ENCODE results near the gene RHCE. TPM values are rescaled to one million over a fixed set of nuclear protein-coding genes. Genes with fewer than 3 reads are reported as not detected.
"Not testable (repeated sequence)": the region's sequence is repeated elsewhere in the genome, so short reads cannot be mapped to it uniquely, and the experiment has no call there.

The RHCE gene
- total RNA-seq, 1 experiment from 2014 or later, result 3.1 TPM

DNA sequence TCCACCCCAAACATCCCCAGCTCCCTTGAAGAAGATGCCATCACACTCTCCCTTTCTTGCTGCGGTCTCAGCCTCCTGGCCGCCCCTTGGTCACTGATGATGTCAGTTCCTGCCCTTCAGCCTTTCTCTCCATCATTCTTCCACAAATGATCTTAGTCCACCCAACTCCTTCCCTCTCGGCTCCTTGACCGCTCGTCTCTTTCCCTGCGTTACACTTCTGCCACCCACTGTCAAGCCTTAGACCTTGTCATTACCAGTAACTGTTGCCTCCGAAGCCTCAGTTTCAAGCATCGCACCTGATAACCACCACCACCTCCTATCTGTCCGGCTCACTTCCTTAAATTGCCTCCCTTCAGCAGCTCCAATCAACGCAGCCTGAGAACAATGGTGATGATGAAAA, 23.1 kb downstream of the RHCE start:
- not testable (repeated sequence) for H3K79me2 ChIP-seq (ENCODE audit: low read length); DNase-seq; H4K20me1 ChIP-seq (ENCODE audit: insufficient read depth, low read depth, low read length); H2AFZ ChIP-seq (ENCODE audit: low read length); H3K9me2 ChIP-seq (replicated peaks; ENCODE audit: insufficient read depth, low read length); H3K27me3 ChIP-seq (ENCODE audit: low read length); H3K36me3 ChIP-seq (ENCODE audit: insufficient read depth, low read length); H3K9me3 ChIP-seq (ENCODE audit: low read length)
- H3K9ac ChIP-seq (ENCODE audit: low read length), result peak overlapping the region; percentile 44
- peak overlapping the region; percentile 64 for H3K4me2 ChIP-seq (ENCODE audit: low read depth, low read length, poor library complexity, severe bottlenecking)
- H3K27ac ChIP-seq (ENCODE audit: low read length), result peak overlapping the region; percentile 76
- H3K4me1 ChIP-seq (ENCODE audit: low read length), result peaks cover 28% of the 10 kb centered on the region
- peak overlapping the region; percentile 45; the same call in 1 of the 2 replicates for H3K4me3 ChIP-seq (ENCODE audit: low read length)

DNA sequence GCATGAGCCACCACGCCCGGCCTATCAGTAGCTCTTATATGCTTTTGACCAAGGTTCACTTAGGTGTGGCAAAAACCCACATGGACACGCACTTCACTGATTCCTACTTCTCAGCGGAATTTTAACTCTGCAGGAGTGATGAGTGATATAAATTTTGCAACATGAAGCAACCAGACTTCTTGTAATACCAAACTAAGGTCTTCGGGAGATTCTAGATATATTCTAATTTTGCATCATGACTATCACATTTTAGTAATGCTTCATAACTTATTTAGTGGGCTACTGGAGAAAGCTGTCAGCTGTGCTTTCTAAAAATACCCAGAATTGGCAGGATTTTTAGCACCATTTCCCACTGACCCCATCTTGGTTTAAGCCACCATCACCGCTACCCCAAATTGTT, 27.8 kb downstream of the RHCE start:
- H3K79me2 ChIP-seq (ENCODE audit: low read length), result no peaks in the 10 kb centered on the region
- H3K9me2 ChIP-seq (replicated peaks; ENCODE audit: insufficient read depth, low read length), result no peaks in the 10 kb centered on the region
- no peak overlapping the region for H2AFZ ChIP-seq (ENCODE audit: low read length)
- no peaks in the 10 kb centered on the region for H3K36me3 ChIP-seq (ENCODE audit: insufficient read depth, low read length)
- DNase-seq, result peak; percentile 23
- H3K9me3 ChIP-seq (ENCODE audit: low read length), result no peaks in the 10 kb centered on the region
- H3K27ac ChIP-seq (ENCODE audit: low read length), result no peak overlapping the region
- no peak overlapping the region for H3K9ac ChIP-seq (ENCODE audit: low read length)
- no peaks in the 10 kb centered on the region for H3K27me3 ChIP-seq (ENCODE audit: low read length)
- no peak overlapping the region for H3K4me2 ChIP-seq (ENCODE audit: low read depth, low read length, poor library complexity, severe bottlenecking)
- peaks cover 16% of the 10 kb centered on the region for H3K4me1 ChIP-seq (ENCODE audit: low read length)
- no peaks in the 10 kb centered on the region for H4K20me1 ChIP-seq (ENCODE audit: insufficient read depth, low read depth, low read length)
- H3K4me3 ChIP-seq (ENCODE audit: low read length), result no peak overlapping the region

DNA sequence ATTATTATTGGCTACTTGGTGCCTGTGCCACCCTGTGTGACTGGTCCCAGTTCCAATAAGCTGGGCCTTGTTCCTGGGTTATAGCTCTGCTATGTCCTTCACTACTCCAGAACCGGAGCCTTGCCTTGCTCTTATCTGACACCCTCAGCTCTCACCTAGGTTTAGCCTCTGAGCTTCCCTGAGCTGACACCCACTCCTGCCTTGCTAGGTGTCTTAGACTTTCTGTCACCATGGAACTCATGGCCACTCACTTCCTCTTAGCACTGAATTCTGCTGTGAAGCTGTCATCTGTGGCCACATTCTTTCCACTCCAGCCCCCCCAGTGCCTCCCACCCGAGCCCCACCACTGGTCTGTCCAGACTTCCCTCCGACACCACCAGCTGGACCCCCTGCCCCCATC, 30.9 kb downstream of the RHCE start:
- not testable (repeated sequence) for DNase-seq; H3K36me3 ChIP-seq (ENCODE audit: insufficient read depth, low read length); H3K79me2 ChIP-seq (ENCODE audit: low read length)

DNA sequence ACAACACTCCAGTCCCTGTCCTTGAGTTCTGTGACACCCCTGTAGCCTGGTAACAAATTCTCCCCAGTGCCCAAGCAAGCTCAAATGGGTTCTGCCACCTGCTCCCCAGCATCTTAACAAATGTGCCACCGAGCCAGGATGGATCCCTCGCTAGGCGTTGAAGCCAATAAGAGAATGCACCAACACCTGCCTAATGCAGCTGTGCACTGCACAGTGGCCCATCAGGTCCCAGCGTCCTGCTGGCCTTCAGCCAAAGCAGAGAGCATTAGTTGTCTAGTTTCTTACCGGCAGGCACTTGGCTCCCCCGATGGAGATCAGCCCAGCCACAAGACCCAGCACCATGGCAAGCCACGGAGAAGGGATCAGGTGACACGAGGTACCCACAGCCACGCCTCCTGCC, 31.9 kb downstream of the RHCE start:
- not testable (repeated sequence) for H3K9ac ChIP-seq (ENCODE audit: low read length); H3K4me2 ChIP-seq (ENCODE audit: low read depth, low read length, poor library complexity, severe bottlenecking); H3K79me2 ChIP-seq (ENCODE audit: low read length); H3K4me1 ChIP-seq (ENCODE audit: low read length); H4K20me1 ChIP-seq (ENCODE audit: insufficient read depth, low read depth, low read length); H2AFZ ChIP-seq (ENCODE audit: low read length); H3K27me3 ChIP-seq (ENCODE audit: low read length); H3K4me3 ChIP-seq (ENCODE audit: low read length); H3K27ac ChIP-seq (ENCODE audit: low read length); H3K9me2 ChIP-seq (replicated peaks; ENCODE audit: insufficient read depth, low read length); H3K36me3 ChIP-seq (ENCODE audit: insufficient read depth, low read length); H3K9me3 ChIP-seq (ENCODE audit: low read length)
- DNase-seq, result peak; percentile 21

More for the DNA sequence above, 30.9 kb downstream of the RHCE start:
- H3K4me1 ChIP-seq (ENCODE audit: low read length); H3K9me2 ChIP-seq (replicated peaks; ENCODE audit: insufficient read depth, low read length); H3K9me3 ChIP-seq (ENCODE audit: low read length); H3K9ac ChIP-seq (ENCODE audit: low read length); H3K27ac ChIP-seq (ENCODE audit: low read length); H3K4me2 ChIP-seq (ENCODE audit: low read depth, low read length, poor library complexity, severe bottlenecking); H3K27me3 ChIP-seq (ENCODE audit: low read length); H2AFZ ChIP-seq (ENCODE audit: low read length); H4K20me1 ChIP-seq (ENCODE audit: insufficient read depth, low read depth, low read length); H3K4me3 ChIP-seq (ENCODE audit: low read length): not testable (repeated sequence)

DNA sequence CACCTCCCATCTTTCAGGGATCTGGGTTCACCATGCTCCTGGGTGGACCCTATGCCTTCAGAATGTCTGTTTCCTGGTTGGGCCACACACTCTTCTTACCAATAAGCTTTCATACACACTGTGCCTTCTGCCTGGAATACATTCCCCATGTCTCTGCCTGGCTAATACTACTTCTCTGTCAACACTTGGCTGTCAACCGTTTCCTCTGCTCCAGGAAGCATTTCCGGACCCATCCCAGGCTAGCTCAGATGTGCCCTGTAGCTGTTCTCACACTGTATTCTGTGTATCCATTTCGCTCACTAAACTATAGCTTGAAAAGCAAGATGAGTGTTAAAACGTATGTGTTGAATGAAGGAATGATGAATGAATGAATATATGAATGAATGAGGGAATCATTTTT, 33.5 kb downstream of the RHCE start:
- peak; percentile 21 for DNase-seq
- not testable (repeated sequence) for H3K36me3 ChIP-seq (ENCODE audit: insufficient read depth, low read length); H3K9me3 ChIP-seq (ENCODE audit: low read length); H3K9me2 ChIP-seq (replicated peaks; ENCODE audit: insufficient read depth, low read length); H2AFZ ChIP-seq (ENCODE audit: low read length); H3K9ac ChIP-seq (ENCODE audit: low read length); H4K20me1 ChIP-seq (ENCODE audit: insufficient read depth, low read depth, low read length); H3K27ac ChIP-seq (ENCODE audit: low read length); H3K27me3 ChIP-seq (ENCODE audit: low read length); H3K79me2 ChIP-seq (ENCODE audit: low read length); H3K4me2 ChIP-seq (ENCODE audit: low read depth, low read length, poor library complexity, severe bottlenecking); H3K4me3 ChIP-seq (ENCODE audit: low read length); H3K4me1 ChIP-seq (ENCODE audit: low read length)

DNA sequence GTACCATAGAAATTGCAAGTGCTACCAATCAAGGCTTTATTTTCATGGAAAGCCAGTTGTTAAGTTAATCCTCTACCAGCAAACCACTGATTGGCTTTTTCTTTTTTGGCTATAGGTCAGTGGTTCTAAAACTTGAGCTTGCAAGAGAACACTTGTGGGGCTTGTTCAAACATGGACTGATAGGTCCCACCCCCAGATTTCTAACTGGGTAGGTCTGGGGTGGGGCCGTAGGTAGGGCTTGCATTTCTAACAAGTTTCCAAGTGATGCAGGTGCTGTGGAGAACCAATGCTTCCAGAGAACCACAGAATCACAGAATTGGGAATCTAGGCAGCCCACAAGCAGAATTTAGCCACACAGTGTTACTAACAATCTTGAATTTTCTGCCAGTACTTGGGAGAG, 36.8 kb downstream of the RHCE start:
- not testable (repeated sequence) for H3K9me2 ChIP-seq (replicated peaks; ENCODE audit: insufficient read depth, low read length); H3K36me3 ChIP-seq (ENCODE audit: insufficient read depth, low read length); H3K4me1 ChIP-seq (ENCODE audit: low read length); H3K4me2 ChIP-seq (ENCODE audit: low read depth, low read length, poor library complexity, severe bottlenecking); H3K79me2 ChIP-seq (ENCODE audit: low read length); DNase-seq; H3K27ac ChIP-seq (ENCODE audit: low read length); H2AFZ ChIP-seq (ENCODE audit: low read length); H3K27me3 ChIP-seq (ENCODE audit: low read length); H4K20me1 ChIP-seq (ENCODE audit: insufficient read depth, low read depth, low read length); H3K4me3 ChIP-seq (ENCODE audit: low read length); H3K9me3 ChIP-seq (ENCODE audit: low read length); H3K9ac ChIP-seq (ENCODE audit: low read length)

DNA sequence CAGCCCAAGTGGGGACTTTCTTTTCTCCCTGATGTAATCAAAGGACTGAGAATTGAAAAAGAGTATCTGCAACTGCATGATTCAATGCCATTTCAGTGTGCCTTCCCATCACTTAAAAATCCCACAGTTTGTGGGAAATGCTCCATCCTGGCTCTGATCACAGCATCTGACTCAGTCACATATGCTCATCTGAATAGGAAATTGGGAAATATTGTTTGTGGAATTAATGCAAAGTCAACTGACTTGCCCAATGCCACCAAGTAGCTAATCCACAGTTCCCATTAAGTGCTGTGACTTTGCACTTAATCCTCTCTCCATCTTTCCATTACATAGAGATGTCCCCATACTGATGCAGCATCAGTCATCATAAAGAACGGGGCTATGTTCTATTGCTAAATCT, 37.5 kb downstream of the RHCE start:
- H3K9me2 ChIP-seq (replicated peaks; ENCODE audit: insufficient read depth, low read length); H3K79me2 ChIP-seq (ENCODE audit: low read length); H4K20me1 ChIP-seq (ENCODE audit: insufficient read depth, low read depth, low read length); H2AFZ ChIP-seq (ENCODE audit: low read length); H3K4me3 ChIP-seq (ENCODE audit: low read length); H3K9ac ChIP-seq (ENCODE audit: low read length); H3K36me3 ChIP-seq (ENCODE audit: insufficient read depth, low read length); H3K9me3 ChIP-seq (ENCODE audit: low read length); H3K27ac ChIP-seq (ENCODE audit: low read length); H3K4me1 ChIP-seq (ENCODE audit: low read length); H3K27me3 ChIP-seq (ENCODE audit: low read length); H3K4me2 ChIP-seq (ENCODE audit: low read depth, low read length, poor library complexity, severe bottlenecking): not testable (repeated sequence)
- DNase-seq, result peak; percentile 31

DNA sequence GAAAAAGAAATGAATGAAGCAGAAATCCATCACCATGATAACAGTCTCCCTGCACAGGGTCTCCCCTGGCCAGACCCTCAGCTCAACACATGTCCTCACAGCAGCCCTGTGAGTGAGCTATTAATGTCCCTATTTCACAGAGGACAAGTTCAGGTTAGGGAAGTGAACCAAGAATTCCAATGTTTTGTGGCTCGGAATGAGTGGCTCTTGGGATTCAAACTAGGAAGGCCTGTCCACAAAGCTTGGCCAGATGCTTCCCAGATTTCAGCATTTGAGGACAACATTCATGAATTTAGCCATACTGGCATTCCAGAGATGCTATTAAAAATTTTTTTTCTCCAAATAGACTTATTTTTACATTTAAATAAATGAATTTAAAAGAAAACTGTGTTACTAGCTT, 38.1 kb downstream of the RHCE start:
- H3K4me2 ChIP-seq (ENCODE audit: low read depth, low read length, poor library complexity, severe bottlenecking); H3K4me3 ChIP-seq (ENCODE audit: low read length); H3K4me1 ChIP-seq (ENCODE audit: low read length); H3K27me3 ChIP-seq (ENCODE audit: low read length); H3K36me3 ChIP-seq (ENCODE audit: insufficient read depth, low read length); H3K9me2 ChIP-seq (replicated peaks; ENCODE audit: insufficient read depth, low read length); H3K9ac ChIP-seq (ENCODE audit: low read length); H2AFZ ChIP-seq (ENCODE audit: low read length); H3K79me2 ChIP-seq (ENCODE audit: low read length); H3K9me3 ChIP-seq (ENCODE audit: low read length); H4K20me1 ChIP-seq (ENCODE audit: insufficient read depth, low read depth, low read length); H3K27ac ChIP-seq (ENCODE audit: low read length): not testable (repeated sequence)
- peak; percentile 35 for DNase-seq

DNA sequence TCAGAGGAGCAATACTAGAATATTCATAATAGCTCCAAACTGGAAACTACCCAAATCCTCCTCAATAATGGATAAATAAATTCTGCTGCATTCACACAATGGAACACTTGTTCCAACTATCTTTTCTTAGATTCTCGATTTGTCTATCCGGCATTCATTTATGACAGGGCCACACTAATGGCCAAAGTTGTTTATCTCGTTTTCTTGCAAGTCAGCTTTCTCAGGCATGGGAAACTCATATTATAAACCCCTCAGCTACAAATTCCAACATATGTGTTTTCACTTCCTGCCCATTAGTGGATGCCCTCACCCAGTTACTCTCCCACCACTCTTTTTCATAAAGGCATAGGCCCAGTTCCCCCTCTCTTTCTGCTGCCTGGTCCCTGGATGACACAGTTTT, 42.3 kb downstream of the RHCE start:
- not testable (repeated sequence) for H3K9me3 ChIP-seq (ENCODE audit: low read length); H3K9ac ChIP-seq (ENCODE audit: low read length); H3K79me2 ChIP-seq (ENCODE audit: low read length); H4K20me1 ChIP-seq (ENCODE audit: insufficient read depth, low read depth, low read length); H2AFZ ChIP-seq (ENCODE audit: low read length); H3K27ac ChIP-seq (ENCODE audit: low read length); H3K27me3 ChIP-seq (ENCODE audit: low read length); DNase-seq; H3K4me1 ChIP-seq (ENCODE audit: low read length); H3K36me3 ChIP-seq (ENCODE audit: insufficient read depth, low read length); H3K9me2 ChIP-seq (replicated peaks; ENCODE audit: insufficient read depth, low read length); H3K4me2 ChIP-seq (ENCODE audit: low read depth, low read length, poor library complexity, severe bottlenecking); H3K4me3 ChIP-seq (ENCODE audit: low read length)
